Measurements from ENCODE around the gene MFF. TPM values are rescaled to one million over a fixed set of nuclear protein-coding genes. Genes with fewer than 3 reads are reported as not detected.

The MFF gene
- total RNA-seq, 1 experiment from 2014 or later: 68.2 TPM

DNA sequence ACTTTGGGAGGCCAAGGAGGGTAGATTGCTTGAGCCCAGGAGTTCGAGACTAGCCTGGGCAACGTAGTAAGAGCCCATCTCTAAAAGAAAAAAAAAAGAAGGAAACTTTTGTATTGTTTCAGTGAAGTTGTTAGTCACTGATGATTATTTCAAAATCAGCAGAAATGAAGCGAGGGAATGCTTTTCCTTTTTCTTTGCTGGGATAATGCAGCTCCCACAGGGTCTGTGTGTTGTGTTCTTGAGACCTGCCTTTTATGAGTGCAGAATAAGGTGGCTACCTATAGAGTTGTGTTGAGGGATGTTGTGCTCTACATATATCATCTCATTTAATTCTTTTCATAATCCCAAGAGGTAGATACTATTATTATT is 42.4 kb downstream of the MFF start:
- Histone ChIP-seq H4K20me1 (ENCODE audit: insufficient read depth) (no peaks in the 10 kb centered on the region), H3K27ac (ENCODE audit: low read depth, low read length) (no peak overlapping the region), H3K79me2 (ENCODE audit: insufficient read depth, low read length) (no peaks in the 10 kb centered on the region), H3K4me1 (ENCODE audit: control insufficient read depth in 1 of 2, insufficient read depth in 2 of 2, low read length in 2 of 2) (no peaks in the 10 kb centered on the region), H3K9ac (ENCODE audit: low read length) (no peak overlapping the region), H3K27me3 (ENCODE audit: insufficient read depth, low read length) (no peaks in the 10 kb centered on the region), H3K4me2 (ENCODE audit: low read length) (no peak overlapping the region), H3K36me3 (ENCODE audit: control insufficient read depth in 1 of 2, insufficient read depth in 2 of 2, low read length in 2 of 2) (no peaks in the 10 kb centered on the region), H2AFZ (ENCODE audit: low read depth, low read length, poor library complexity, severe bottlenecking) (no peak overlapping the region), H3K9me3 (ENCODE audit: control insufficient read depth in 1 of 2, insufficient read depth in 1 of 2, low read depth in 1 of 2, low read length in 2 of 2) (no peaks in the 10 kb centered on the region), H3K4me3 (replicated peaks in 1 of 2; ENCODE audit: low read depth in 1 of 2, low read length in 2 of 2) (no peak overlapping the region), H3K9me2 (ENCODE audit: insufficient read depth) (no peaks in the 10 kb centered on the region)
- POLR2A ChIA-PET: no interaction called here
- TF ChIP-seq SIN3A (IDR thresholded peaks at IDR 0.05; ENCODE audit: low read depth) (no peak), CBX3 (IDR thresholded peaks at IDR 0.05; ENCODE audit: low read depth) (no peak), RAD21 (IDR thresholded peaks at IDR 0.05; ENCODE audit: low read depth) (no peak), ATF3 (IDR thresholded peaks at IDR 0.05) (no peak), ELF1 (IDR thresholded peaks at IDR 0.05; ENCODE audit: borderline replicate concordance, low read depth) (no peak), CEBPB (IDR thresholded peaks at IDR 0.05; ENCODE audit: low read depth) (no peak), SRF (IDR thresholded peaks at IDR 0.05; ENCODE audit: low read depth) (no peak)
- RAD21 ChIA-PET (ENCODE audit: low non-redundant PET in 1 of 2, low total read pairs in 2 of 2, uncharacterized antibody in 2 of 2, unreplicated experiment in 2 of 2): no interaction called here
- intact Hi-C loops (cut with micrococcal nuclease): no loop called here
- CTCF ChIA-PET: no interaction called here
- no peak for ATAC-seq
- BruUV-seq (replicated peaks): no TSS peak
- no peak for DNase-seq (ENCODE audit: low read depth, low spot score)

DNA sequence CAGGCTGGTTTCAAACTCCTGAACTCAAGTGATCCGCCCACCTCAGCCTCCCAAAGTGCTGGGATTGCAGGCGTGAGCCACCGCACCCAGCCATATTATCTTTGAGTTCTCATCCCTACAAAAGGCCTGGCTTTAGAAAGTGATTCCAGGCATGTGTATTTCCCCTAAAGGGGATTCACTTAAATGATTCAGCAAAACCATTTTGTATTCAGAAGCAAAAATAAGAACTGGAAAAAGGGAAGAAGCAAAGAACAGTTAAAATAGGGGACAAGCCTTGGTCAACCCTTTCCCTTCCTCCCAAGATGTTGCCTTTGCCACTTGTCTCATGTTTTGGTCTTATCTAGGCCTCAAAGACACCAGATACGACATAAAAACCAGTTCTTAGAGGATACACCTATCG is 43.5 kb downstream of the MFF start:
- Histone ChIP-seq H3K4me3 (replicated peaks in 1 of 2; ENCODE audit: low read depth in 1 of 2, low read length in 2 of 2) (no peak overlapping the region), H3K9ac (ENCODE audit: low read length) (no peak overlapping the region), H3K9me2 (ENCODE audit: insufficient read depth) (no peaks in the 10 kb centered on the region), H3K27me3 (ENCODE audit: insufficient read depth, low read length) (no peaks in the 10 kb centered on the region), H4K20me1 (ENCODE audit: insufficient read depth) (no peaks in the 10 kb centered on the region), H3K79me2 (ENCODE audit: insufficient read depth, low read length) (no peaks in the 10 kb centered on the region), H3K4me1 (ENCODE audit: control insufficient read depth in 1 of 2, insufficient read depth in 2 of 2, low read length in 2 of 2) (no peaks in the 10 kb centered on the region), H3K27ac (ENCODE audit: low read depth, low read length) (no peak overlapping the region), H3K4me2 (ENCODE audit: low read length) (no peak overlapping the region), H3K9me3 (ENCODE audit: control insufficient read depth in 1 of 2, insufficient read depth in 1 of 2, low read depth in 1 of 2, low read length in 2 of 2) (no peaks in the 10 kb centered on the region), H3K36me3 (ENCODE audit: control insufficient read depth in 1 of 2, insufficient read depth in 2 of 2, low read length in 2 of 2) (no peaks in the 10 kb centered on the region), H2AFZ (ENCODE audit: low read depth, low read length, poor library complexity, severe bottlenecking) (no peak overlapping the region)
- RAD21 ChIA-PET (ENCODE audit: low non-redundant PET in 1 of 2, low total read pairs in 2 of 2, uncharacterized antibody in 2 of 2, unreplicated experiment in 2 of 2): no interaction called here
- CTCF ChIA-PET: no interaction called here
- ATAC-seq: no peak
- POLR2A ChIA-PET: no interaction called here
- TF ChIP-seq RAD21 (IDR thresholded peaks at IDR 0.05; ENCODE audit: low read depth) (no peak), ZFX (IDR thresholded peaks at IDR 0.05) (no peak), CTCF (IDR thresholded peaks at IDR 0.05 in 2 of 3, conservative IDR thresholded peaks at IDR 0.05 in 1 of 3; ENCODE audit: borderline replicate concordance in 1 of 3, insufficient read depth in 1 of 3, low read depth in 2 of 3, low read length in 2 of 3) (no peak), FOSL1 (IDR thresholded peaks at IDR 0.05; ENCODE audit: low read depth) (no peak), EZH2 (IDR thresholded peaks at IDR 0.05) (no peak), ATF3 (IDR thresholded peaks at IDR 0.05) (no peak), YY1 (IDR thresholded peaks at IDR 0.05; ENCODE audit: extremely low read depth, insufficient replicate concordance, low read depth, low read length) (no peak), CEBPB (IDR thresholded peaks at IDR 0.05; ENCODE audit: low read depth) (no peak), POLR2AphosphoS5 (IDR thresholded peaks at IDR 0.05; ENCODE audit: low read depth, low read length) (no peak), SRF (IDR thresholded peaks at IDR 0.05; ENCODE audit: low read depth) (no peak), SIN3A (IDR thresholded peaks at IDR 0.05; ENCODE audit: low read depth) (no peak), EGR1 (IDR thresholded peaks at IDR 0.05; ENCODE audit: low read depth) (no peak)
- TF ChIP-seq, protein P1, sequence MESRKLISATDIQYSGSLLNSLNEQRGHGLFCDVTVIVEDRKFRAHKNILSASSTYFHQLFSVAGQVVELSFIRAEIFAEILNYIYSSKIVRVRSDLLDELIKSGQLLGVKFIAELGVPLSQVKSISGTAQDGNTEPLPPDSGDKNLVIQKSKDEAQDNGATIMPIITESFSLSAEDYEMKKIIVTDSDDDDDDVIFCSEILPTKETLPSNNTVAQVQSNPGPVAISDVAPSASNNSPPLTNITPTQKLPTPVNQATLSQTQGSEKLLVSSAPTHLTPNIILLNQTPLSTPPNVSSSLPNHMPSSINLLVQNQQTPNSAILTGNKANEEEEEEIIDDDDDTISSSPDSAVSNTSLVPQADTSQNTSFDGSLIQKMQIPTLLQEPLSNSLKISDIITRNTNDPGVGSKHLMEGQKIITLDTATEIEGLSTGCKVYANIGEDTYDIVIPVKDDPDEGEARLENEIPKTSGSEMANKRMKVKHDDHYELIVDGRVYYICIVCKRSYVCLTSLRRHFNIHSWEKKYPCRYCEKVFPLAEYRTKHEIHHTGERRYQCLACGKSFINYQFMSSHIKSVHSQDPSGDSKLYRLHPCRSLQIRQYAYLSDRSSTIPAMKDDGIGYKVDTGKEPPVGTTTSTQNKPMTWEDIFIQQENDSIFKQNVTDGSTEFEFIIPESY (IDR thresholded peaks at IDR 0.05; ENCODE audit: extremely low read depth, insufficient replicate concordance, low read length): no peak
- TF ChIP-seq, protein P2, sequence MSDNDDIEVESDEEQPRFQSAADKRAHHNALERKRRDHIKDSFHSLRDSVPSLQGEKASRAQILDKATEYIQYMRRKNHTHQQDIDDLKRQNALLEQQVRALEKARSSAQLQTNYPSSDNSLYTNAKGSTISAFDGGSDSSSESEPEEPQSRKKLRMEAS (IDR thresholded peaks at IDR 0.05): no peak
- no TSS peak for BruUV-seq (replicated peaks)
- DNase-seq (ENCODE audit: low read depth, low spot score): no peak
- intact Hi-C loops (cut with micrococcal nuclease): no loop called here

Measured in HCT116 (cell line).